K562 (cell line): ENCODE data around the gene CLIC3. TPM values are rescaled to one million over a fixed set of nuclear protein-coding genes. Genes with fewer than 3 reads are reported as not detected.

Experiments used
- BRD9 ChIP-seq: fragments of 450-650 bp; IDR thresholded peaks from 2 replicates; pipeline ENCODE4 v1.6.1; 2018; ENCODE audit warnings: low read depth; ENCODE audit not compliant: partially characterized antibody
- ETS2 ChIP-seq: IDR thresholded peaks from 2 replicates; pipeline ENCODE4 v1.6.1; 2016; ENCODE audit warnings: borderline replicate concordance, missing genetic modification characterization, mild to moderate bottlenecking, moderate library complexity, missing compliant biosample characterization; ENCODE audit not compliant: poor library complexity, severe bottlenecking
- FOXM1 ChIP-seq, 2 experiments: fragments of 450-650 bp in 1 of 2; sonication (generic) in 1 of 2; formaldehyde crosslinking in 1 of 2; IDR thresholded peaks; 2 replicates each; pipeline versions ENCODE4 v1.6.1 to v1.9.0; 2017 to 2022; ENCODE audit warnings: low read depth in 2 of 2, mild to moderate bottlenecking in 2 of 2, missing genetic modification reagents in 1 of 2, moderate library complexity in 1 of 2
- HDAC6 ChIP-seq: IDR thresholded peaks from 2 replicates; pipeline ENCODE4 v1.6.1; 2012; ENCODE audit warnings: low read depth, mild to moderate bottlenecking, control low read depth, inconsistent platforms, low read length, moderate library complexity
- HEY1 ChIP-seq: fragments of 250-450 bp; sonication (Bioruptor Pico); IDR thresholded peaks from 2 replicates; pipeline ENCODE4 v1.5.0; 2020; ENCODE audit warnings: mild to moderate bottlenecking, moderate library complexity, borderline replicate concordance
- ILK ChIP-seq: fragments of 450-650 bp; IDR thresholded peaks from 2 replicates; pipeline ENCODE4 v1.6.1; 2016; ENCODE audit warnings: missing genetic modification characterization, low read depth, mild to moderate bottlenecking, missing compliant biosample characterization, moderate library complexity, borderline replicate concordance
- KDM2B ChIP-seq: fragments of 250-450 bp; sonication (Bioruptor Pico); IDR thresholded peaks from 2 replicates; pipeline ENCODE4 v1.8.0; 2021; ENCODE audit warnings: mild to moderate bottlenecking, moderate library complexity
- KHSRP ChIP-seq: fragments of 450-650 bp; IDR thresholded peaks from 2 replicates; pipeline ENCODE4 v1.6.1; 2017
- LARP7 ChIP-seq: fragments of 450-650 bp; IDR thresholded peaks from 2 replicates; pipeline ENCODE4 v1.6.1; 2016
- NFXL1 ChIP-seq: fragments of 450-650 bp; formaldehyde crosslinking; IDR thresholded peaks from 2 replicates; pipeline ENCODE4 v1.4.0; 2021; ENCODE audit warnings: mild to moderate bottlenecking
- PCBP1 ChIP-seq: fragments of 200-400 bp; formaldehyde crosslinking; IDR thresholded peaks from 2 replicates; pipeline ENCODE4 v1.6.1; 2018; ENCODE audit warnings: mild to moderate bottlenecking, low read depth, low read length; ENCODE audit not compliant: poor library complexity, severe bottlenecking
- PTTG1 ChIP-seq: fragments of 450-650 bp; IDR thresholded peaks from 2 replicates; pipeline ENCODE4 v1.6.1; 2016; ENCODE audit warnings: low read depth, mild to moderate bottlenecking, missing genetic modification characterization, missing compliant biosample characterization
- RAD21 ChIP-seq, 2 experiments: fragments of 250-450 bp in 1 of 2; fragments of 450-650 bp in 1 of 2; sonication (Bioruptor Pico) in 1 of 2; formaldehyde crosslinking in 1 of 2; IDR thresholded peaks in 1 of 2; conservative IDR thresholded peaks in 1 of 2; 2 replicates each; pipeline versions ENCODE4 v1.4.0 to v1.8.0; 2020 to 2022; ENCODE audit warnings: mild to moderate bottlenecking in 2 of 2, moderate library complexity in 1 of 2
- RBM39 ChIP-seq: fragments of 200-400 bp; formaldehyde crosslinking; optimal IDR thresholded peaks from 2 replicates; pipeline ENCODE3; 2018; ENCODE audit warnings: low read depth, low read length
- RFX5 ChIP-seq: IDR thresholded peaks from 2 replicates; pipeline ENCODE4 v1.6.1; 2011; ENCODE audit warnings: low read depth, mild to moderate bottlenecking, improper control_type of control experiment, low read length
- SAFB ChIP-seq: fragments of 200-400 bp; formaldehyde crosslinking; IDR thresholded peaks from 2 replicates; pipeline ENCODE4 v1.6.1; 2017; ENCODE audit warnings: low read depth, low read length, borderline replicate concordance
- TAF1 ChIP-seq: IDR thresholded peaks from 2 replicates; pipeline ENCODE4 v1.6.1; 2011; ENCODE audit warnings: mild to moderate bottlenecking, low read length, moderate library complexity; ENCODE audit not compliant: insufficient read depth, control insufficient read depth, severe bottlenecking; ENCODE audit errors: extremely low read depth
- U2AF1 ChIP-seq: fragments of 200-400 bp; formaldehyde crosslinking; optimal IDR thresholded peaks from 2 replicates; pipeline ENCODE3; 2017; ENCODE audit warnings: mild to moderate bottlenecking, low read depth, low read length, moderate library complexity
- WHSC1 ChIP-seq: IDR thresholded peaks from one replicate; pipeline ENCODE4 v1.6.1; 2012; ENCODE audit warnings: low read length, control low read depth, inconsistent platforms
- ZNF507 ChIP-seq: conservative IDR thresholded peaks from 2 replicates; pipeline ENCODE4 v1.6.1; 2017; ENCODE audit warnings: missing genetic modification characterization, missing compliant biosample characterization
- ZNF707 ChIP-seq: fragments of 250-450 bp; sonication (Bioruptor Pico); conservative IDR thresholded peaks from 2 replicates; pipeline ENCODE4 v1.8.0; 2022; ENCODE audit warnings: inconsistent platforms, mild to moderate bottlenecking, moderate library complexity
- polyA plus RNA-seq, 8 experiments: library from polyadenylated mRNA; depleted of rRNA in 4 of 8; stranded (reverse) in 5 of 8; unstranded in 3 of 8; fragments of >200 nt; fragmentation: Nextera tagmentation in 2 of 8; fragmentation: Illumina TruSeq in 1 of 8; extraction: Ambion mirVana in 2 of 8; extraction: Trizol in 1 of 8; gene quantifications; 2 replicates each; pipeline versions ENCODE4 v1.2.1 to v1.2.3, GENCODE V29; 2011 to 2014; ENCODE audit warnings: inconsistent platforms in 1 of 8, missing spikeins in 1 of 8
- total RNA-seq, 7 experiments: library from RNA; depleted of rRNA in 6 of 7; stranded (reverse); fragments of >200 nt in 6 of 7; fragmentation: Illumina TruSeq in 2 of 7; extraction: Trizol in 2 of 7; gene quantifications; 2 replicates each; pipeline versions ENCODE4 v1.2.1 to v1.2.3, GENCODE V29; 2011 to 2021; ENCODE audit warnings: low replicate concordance in 1 of 7
- TF ChIP-seq, protein P1 (sequence below): sonication (generic); formaldehyde crosslinking; IDR thresholded peaks from 2 replicates; pipeline ENCODE4 v1.8.1; 2023; ENCODE audit warnings: mild to moderate bottlenecking, missing genetic modification reagents
- TF ChIP-seq, protein P2 (sequence below): fragments of 250-450 bp; sonication (Bioruptor Pico); IDR thresholded peaks from 2 replicates; pipeline ENCODE4 v1.8.0; 2021; ENCODE audit warnings: moderate library complexity, mild to moderate bottlenecking, inconsistent platforms
- TF ChIP-seq, protein P3 (sequence below): fragments of 200-800 bp; sonication (Bioruptor generic); IDR thresholded peaks from 2 replicates; pipeline ENCODE4 v1.6.1; 2017; ENCODE audit warnings: missing genetic modification characterization, missing compliant biosample characterization

CLIC3 gene
- total and polyA plus RNA-seq, 9 of the 15 experiments (the other 6 are each of a cell fraction or from before 2014, with no cell fraction given), result 0.27 to 0.29 TPM; not detected in 7

DNA sequence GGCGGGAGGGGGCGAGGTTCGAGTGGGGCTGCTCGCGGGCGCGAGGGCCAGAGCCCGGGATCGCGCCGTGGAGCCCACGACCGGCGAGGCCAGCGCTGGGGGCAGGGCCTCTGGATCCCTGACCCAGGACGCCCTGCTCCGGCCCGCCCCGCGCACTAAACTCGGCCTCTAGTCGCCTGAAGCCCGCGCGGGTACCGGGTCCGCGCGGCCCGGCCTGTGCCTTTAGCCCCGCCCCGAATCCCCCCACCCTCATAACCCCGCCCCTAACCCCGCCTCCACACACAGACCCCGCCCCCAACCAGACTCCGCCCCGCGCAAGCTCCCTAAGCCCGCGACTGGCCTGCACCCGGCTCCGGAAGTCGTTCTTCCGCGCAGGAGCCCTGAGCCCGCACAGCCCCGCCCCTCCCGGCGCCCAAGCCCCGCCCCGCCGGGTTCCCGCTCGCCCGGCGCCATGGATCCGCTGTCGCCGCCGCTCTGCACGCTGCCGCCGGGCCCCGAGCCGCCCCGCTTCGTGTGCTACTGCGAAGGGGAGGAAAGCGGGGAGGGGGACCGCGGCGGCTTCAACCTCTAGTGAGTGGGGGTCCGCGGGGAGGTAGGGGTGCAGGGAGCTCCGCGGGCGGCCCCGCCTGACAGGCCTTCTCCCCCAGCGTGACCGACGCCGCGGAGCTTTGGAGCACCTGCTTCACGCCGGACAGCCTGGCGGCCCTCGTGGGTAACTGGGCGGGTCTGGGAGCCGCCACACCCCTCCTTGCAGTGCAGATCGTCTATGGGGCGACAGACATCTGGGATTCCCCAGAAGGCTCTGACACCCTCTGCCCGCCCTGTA is 4.2 kb downstream of the CLIC3 start, which contains the start of gene PAXX (continued):
- no peak for TF ChIP-seq ZNF507 (tag)
- no peak for TF ChIP-seq HDAC6
- no peak for TF ChIP-seq LARP7
- TF ChIP-seq, protein P1, sequence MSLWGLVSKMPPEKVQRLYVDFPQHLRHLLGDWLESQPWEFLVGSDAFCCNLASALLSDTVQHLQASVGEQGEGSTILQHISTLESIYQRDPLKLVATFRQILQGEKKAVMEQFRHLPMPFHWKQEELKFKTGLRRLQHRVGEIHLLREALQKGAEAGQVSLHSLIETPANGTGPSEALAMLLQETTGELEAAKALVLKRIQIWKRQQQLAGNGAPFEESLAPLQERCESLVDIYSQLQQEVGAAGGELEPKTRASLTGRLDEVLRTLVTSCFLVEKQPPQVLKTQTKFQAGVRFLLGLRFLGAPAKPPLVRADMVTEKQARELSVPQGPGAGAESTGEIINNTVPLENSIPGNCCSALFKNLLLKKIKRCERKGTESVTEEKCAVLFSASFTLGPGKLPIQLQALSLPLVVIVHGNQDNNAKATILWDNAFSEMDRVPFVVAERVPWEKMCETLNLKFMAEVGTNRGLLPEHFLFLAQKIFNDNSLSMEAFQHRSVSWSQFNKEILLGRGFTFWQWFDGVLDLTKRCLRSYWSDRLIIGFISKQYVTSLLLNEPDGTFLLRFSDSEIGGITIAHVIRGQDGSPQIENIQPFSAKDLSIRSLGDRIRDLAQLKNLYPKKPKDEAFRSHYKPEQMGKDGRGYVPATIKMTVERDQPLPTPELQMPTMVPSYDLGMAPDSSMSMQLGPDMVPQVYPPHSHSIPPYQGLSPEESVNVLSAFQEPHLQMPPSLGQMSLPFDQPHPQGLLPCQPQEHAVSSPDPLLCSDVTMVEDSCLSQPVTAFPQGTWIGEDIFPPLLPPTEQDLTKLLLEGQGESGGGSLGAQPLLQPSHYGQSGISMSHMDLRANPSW, result peak; percentile 96
- TF ChIP-seq KHSRP, result no peak
- no peak for TF ChIP-seq U2AF1
- TF ChIP-seq ETS2 (tag), result no peak
- TF ChIP-seq, protein P2, sequence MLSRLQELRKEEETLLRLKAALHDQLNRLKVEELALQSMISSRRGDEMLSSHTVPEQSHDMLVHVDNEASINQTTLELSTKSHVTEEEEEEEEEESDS (CRISPR knock-in tag), result no peak
- no peak for TF ChIP-seq KDM2B
- TF ChIP-seq ILK (tag), result no peak
- TF ChIP-seq PTTG1 (tag), result no peak
- TF ChIP-seq RFX5, result no peak
- TF ChIP-seq RAD21 (CRISPR knock-in tag; conservative IDR thresholded peaks at IDR 0.05 in 1 of 2, IDR thresholded peaks at IDR 0.05 in 1 of 2), result no peak
- no peak for TF ChIP-seq RBM39
- no peak for TF ChIP-seq BRD9
- peak; percentile 98 for TF ChIP-seq SAFB
- TF ChIP-seq ZNF707 (CRISPR knock-in tag), result no peak
- no peak for TF ChIP-seq FOXM1 (IDR thresholded peaks at IDR 0.05; ENCODE audit: low read depth)
- TF ChIP-seq FOXM1 (CRISPR knock-in tag; IDR thresholded peaks at IDR 0.05; ENCODE audit: low read depth), result 0 out of 2 replicates have a peak, but pooled peaks have one; percentile 46
- no peak for TF ChIP-seq HEY1 (CRISPR knock-in tag)
- no peak for TF ChIP-seq WHSC1
- peak; percentile 50 for TF ChIP-seq PCBP1
- no peak for TF ChIP-seq NFXL1 (CRISPR knock-in tag)
- TF ChIP-seq, protein P3, sequence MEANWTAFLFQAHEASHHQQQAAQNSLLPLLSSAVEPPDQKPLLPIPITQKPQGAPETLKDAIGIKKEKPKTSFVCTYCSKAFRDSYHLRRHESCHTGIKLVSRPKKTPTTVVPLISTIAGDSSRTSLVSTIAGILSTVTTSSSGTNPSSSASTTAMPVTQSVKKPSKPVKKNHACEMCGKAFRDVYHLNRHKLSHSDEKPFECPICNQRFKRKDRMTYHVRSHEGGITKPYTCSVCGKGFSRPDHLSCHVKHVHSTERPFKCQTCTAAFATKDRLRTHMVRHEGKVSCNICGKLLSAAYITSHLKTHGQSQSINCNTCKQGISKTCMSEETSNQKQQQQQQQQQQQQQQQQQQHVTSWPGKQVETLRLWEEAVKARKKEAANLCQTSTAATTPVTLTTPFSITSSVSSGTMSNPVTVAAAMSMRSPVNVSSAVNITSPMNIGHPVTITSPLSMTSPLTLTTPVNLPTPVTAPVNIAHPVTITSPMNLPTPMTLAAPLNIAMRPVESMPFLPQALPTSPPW (CRISPR knock-in tag), result peak; percentile 80
- TF ChIP-seq TAF1, result peak; percentile 75
